ENCODE measurements around the gene HRG. TPM values are rescaled to one million over a fixed set of nuclear protein-coding genes. Genes with fewer than 3 reads are reported as not detected.

Gene HRG
- total and polyA plus RNA-seq, 2 experiments from 2014 or later, result not detected

DNA sequence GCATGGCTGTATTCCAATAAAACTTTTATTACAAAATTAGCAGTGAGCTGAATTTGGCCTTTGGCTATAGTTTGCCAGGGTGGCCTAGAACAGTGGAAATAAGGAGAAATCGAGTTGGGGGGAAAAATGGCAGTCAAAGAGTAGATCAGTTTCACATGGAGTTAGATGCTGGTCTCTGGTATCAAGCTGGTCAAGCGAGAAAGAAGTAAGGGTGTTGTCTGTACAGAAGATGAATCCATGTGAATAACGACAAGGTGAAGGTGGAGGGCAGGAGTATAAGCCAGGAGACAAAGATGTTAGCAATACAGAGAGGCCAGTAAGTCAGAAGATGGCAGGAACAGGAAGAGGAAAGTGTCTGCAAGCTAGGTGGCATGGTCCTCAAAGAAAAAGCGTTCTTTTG is 41.2 kb upstream of the HRG start:
- Histone ChIP-seq H3K4me1 (ENCODE audit: insufficient read depth) (no peaks in the 10 kb centered on the region), H3K4me3 (no peak overlapping the region), H3K27ac (no peak overlapping the region), H3K4me2 (ENCODE audit: unreplicated experiment) (no peak overlapping the region), H3K9me2 (ENCODE audit: insufficient read depth) (no peaks in the 10 kb centered on the region), H3K79me2 (ENCODE audit: insufficient read depth) (no peaks in the 10 kb centered on the region), H4K20me1 (ENCODE audit: insufficient read depth) (no peaks in the 10 kb centered on the region), H3F3A (ENCODE audit: insufficient read depth) (no peaks in the 10 kb centered on the region), H3K36me3 (ENCODE audit: low read depth) (no peaks in the 10 kb centered on the region), H3K27me3 (replicated peaks; ENCODE audit: insufficient read depth) (peaks cover 26% of the 10 kb centered on the region), H3K9me3 (ENCODE audit: low read depth) (no peaks in the 10 kb centered on the region), H2AFZ (no peak overlapping the region), H3K9ac (no peak overlapping the region)
- WGBS, 2 experiments (ENCODE audit: low coverage in 1 of 2, low lambda C conversion rate in 2 of 2, missing lambda C conversion rate in 2 of 2), result 41 to 42% methylated on average over 4 of the region's 4 CpGs
- DNase-seq, result no peak
- TF ChIP-seq EZH2phosphoT487 (IDR thresholded peaks at IDR 0.05; ENCODE audit: insufficient read depth, low read depth) (no peak), EZH2 (IDR thresholded peaks at IDR 0.05; ENCODE audit: insufficient read depth, poor library complexity, severe bottlenecking) (no peak)
- in situ Hi-C loops (cut with MboI), result loop anchor here (25.0 kb wide), 1 partner anchor 1088 kb away; the partner anchor contains the start of gene RTP2

DNA sequence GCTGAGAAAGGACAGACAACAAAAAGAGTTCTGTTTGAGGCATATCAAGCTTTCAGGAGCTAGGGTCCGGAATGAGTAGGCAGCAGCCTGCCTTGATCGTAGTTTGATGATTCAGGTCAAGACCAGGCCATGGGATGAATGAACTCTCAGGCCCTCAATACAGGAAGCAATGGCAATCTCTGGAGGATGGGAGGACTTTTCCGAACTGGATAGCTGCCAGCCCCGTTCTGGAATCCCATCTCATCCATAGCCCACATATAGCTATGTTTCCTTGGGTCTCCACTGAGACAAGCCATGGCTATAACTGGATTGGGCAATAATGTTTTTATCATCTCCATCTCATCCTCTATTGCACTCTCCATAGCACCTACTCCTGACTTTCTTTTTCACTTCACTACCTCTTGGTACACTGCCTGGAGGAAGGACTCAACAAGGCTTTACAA is 40.2 kb upstream of the HRG start:
- Histone ChIP-seq H3K4me3 (no peak overlapping the region), H3K9me3 (ENCODE audit: low read depth) (no peaks in the 10 kb centered on the region), H3K4me1 (ENCODE audit: insufficient read depth) (no peaks in the 10 kb centered on the region), H3K36me3 (ENCODE audit: low read depth) (no peaks in the 10 kb centered on the region), H3K27me3 (replicated peaks; ENCODE audit: insufficient read depth) (peaks cover 25% of the 10 kb centered on the region), H3K9ac (no peak overlapping the region), H3K79me2 (ENCODE audit: insufficient read depth) (no peaks in the 10 kb centered on the region), H4K20me1 (ENCODE audit: insufficient read depth) (no peaks in the 10 kb centered on the region), H3K4me2 (ENCODE audit: unreplicated experiment) (no peak overlapping the region), H3F3A (ENCODE audit: insufficient read depth) (no peaks in the 10 kb centered on the region), H2AFZ (no peak overlapping the region), H3K27ac (no peak overlapping the region), H3K9me2 (ENCODE audit: insufficient read depth) (no peaks in the 10 kb centered on the region)
- WGBS, 2 experiments (ENCODE audit: low coverage in 1 of 2, low lambda C conversion rate in 2 of 2, missing lambda C conversion rate in 2 of 2), result 43 to 46% methylated on average over 4 of the region's 4 CpGs
- TF ChIP-seq EZH2 (IDR thresholded peaks at IDR 0.05; ENCODE audit: insufficient read depth, poor library complexity, severe bottlenecking) (no peak), EZH2phosphoT487 (IDR thresholded peaks at IDR 0.05; ENCODE audit: insufficient read depth, low read depth) (no peak)
- no peak for DNase-seq
- in situ Hi-C loops (cut with MboI), result no loop called here

DNA sequence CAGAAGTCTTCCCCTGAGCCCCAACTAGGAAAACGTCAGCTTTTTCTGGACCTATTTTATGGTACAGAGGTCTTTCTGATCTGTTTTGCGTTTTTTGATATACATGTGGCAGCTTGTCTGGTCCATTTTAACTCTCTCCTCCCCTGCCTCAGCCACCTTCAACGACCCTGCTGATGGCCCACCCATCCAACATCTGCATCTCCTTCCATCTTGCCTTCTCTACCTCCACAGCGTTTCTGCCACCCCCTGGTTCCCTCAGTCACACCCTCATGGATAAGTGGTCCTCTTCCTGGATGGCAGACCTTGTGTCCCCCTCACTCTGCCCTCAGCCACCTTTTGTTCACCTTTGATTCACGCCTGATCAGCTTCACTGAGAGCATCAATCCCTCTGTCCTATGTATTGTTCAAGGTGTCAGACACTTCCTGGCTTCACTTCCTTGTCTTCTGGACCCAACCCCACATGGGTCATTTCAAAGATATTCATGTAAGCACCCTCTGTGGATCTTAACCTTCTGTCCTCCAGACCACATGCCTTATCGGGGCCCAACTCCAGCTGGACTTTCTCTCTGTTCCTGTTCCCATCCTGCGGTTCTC is 39.5 kb upstream of the HRG start:
- DNase-seq, result no peak
- Histone ChIP-seq H3K79me2 (ENCODE audit: insufficient read depth) (no peaks in the 10 kb centered on the region), H4K20me1 (ENCODE audit: insufficient read depth) (no peaks in the 10 kb centered on the region), H3F3A (ENCODE audit: insufficient read depth) (no peaks in the 10 kb centered on the region), H3K27me3 (replicated peaks; ENCODE audit: insufficient read depth) (peaks cover 25% of the 10 kb centered on the region), H3K4me3 (no peak overlapping the region), H3K9me2 (ENCODE audit: insufficient read depth) (no peaks in the 10 kb centered on the region), H3K27ac (no peak overlapping the region), H3K9ac (no peak overlapping the region), H3K9me3 (ENCODE audit: low read depth) (no peaks in the 10 kb centered on the region), H3K36me3 (ENCODE audit: low read depth) (no peaks in the 10 kb centered on the region), H3K4me2 (ENCODE audit: unreplicated experiment) (no peak overlapping the region), H2AFZ (no peak overlapping the region), H3K4me1 (ENCODE audit: insufficient read depth) (no peaks in the 10 kb centered on the region)
- 40 to 41% methylated on average over 7 of the region's 7 CpGs for WGBS, 2 experiments (ENCODE audit: low coverage in 1 of 2, low lambda C conversion rate in 2 of 2, missing lambda C conversion rate in 2 of 2)
- TF ChIP-seq EZH2 (IDR thresholded peaks at IDR 0.05; ENCODE audit: insufficient read depth, poor library complexity, severe bottlenecking), result no peak
- no peak for TF ChIP-seq EZH2phosphoT487 (IDR thresholded peaks at IDR 0.05; ENCODE audit: insufficient read depth, low read depth)
- in situ Hi-C loops (cut with MboI), result no loop called here

DNA sequence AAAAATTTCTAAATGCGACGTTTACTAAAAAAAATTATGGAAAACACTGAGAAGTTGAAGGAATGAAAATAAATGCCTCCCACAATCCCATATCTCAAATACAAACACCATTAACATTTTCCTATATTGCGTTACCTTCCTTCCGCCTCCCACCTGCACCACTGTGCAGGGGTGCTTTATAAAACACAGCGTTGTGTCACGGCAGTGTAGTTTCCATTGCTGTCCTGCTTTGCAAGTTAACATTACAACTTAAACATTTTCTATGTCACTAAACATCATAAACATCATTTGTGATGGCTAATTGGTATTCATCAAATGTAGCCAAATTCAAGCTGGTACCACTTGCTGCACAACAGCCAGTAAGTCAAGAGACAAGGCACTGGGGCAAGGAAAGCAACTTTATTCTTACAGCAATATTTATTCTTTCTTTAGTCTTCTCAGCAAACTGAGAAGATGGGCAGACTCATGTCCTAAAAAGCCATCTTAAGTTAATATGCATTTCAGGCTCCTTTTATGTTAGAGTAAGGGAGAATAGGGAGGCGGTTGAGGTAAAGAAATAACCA is 37.9 kb upstream of the HRG start:
- H3K4me2 ChIP-seq (ENCODE audit: unreplicated experiment), result no peak overlapping the region
- no peak overlapping the region for H3K27ac ChIP-seq
- WGBS, 2 experiments (ENCODE audit: low coverage in 1 of 2, low lambda C conversion rate in 2 of 2, missing lambda C conversion rate in 2 of 2), result 65 to 72% methylated on average over 7 of the region's 7 CpGs
- TF ChIP-seq EZH2phosphoT487 (IDR thresholded peaks at IDR 0.05; ENCODE audit: insufficient read depth, low read depth) (no peak), EZH2 (IDR thresholded peaks at IDR 0.05; ENCODE audit: insufficient read depth, poor library complexity, severe bottlenecking) (no peak)
- no peaks in the 10 kb centered on the region for H3F3A ChIP-seq (ENCODE audit: insufficient read depth)
- no peak for DNase-seq
- no peak overlapping the region for H3K9ac ChIP-seq
- no peaks in the 10 kb centered on the region for H3K4me1 ChIP-seq (ENCODE audit: insufficient read depth)
- no peaks in the 10 kb centered on the region for H3K36me3 ChIP-seq (ENCODE audit: low read depth)
- no peaks in the 10 kb centered on the region for H4K20me1 ChIP-seq (ENCODE audit: insufficient read depth)
- no peaks in the 10 kb centered on the region for H3K9me3 ChIP-seq (ENCODE audit: low read depth)
- no peaks in the 10 kb centered on the region for H3K79me2 ChIP-seq (ENCODE audit: insufficient read depth)
- no peak overlapping the region for H3K4me3 ChIP-seq
- in situ Hi-C loops (cut with MboI), result no loop called here
- H2AFZ ChIP-seq, result no peak overlapping the region
- H3K9me2 ChIP-seq (ENCODE audit: insufficient read depth), result no peaks in the 10 kb centered on the region
- H3K27me3 ChIP-seq (replicated peaks; ENCODE audit: insufficient read depth), result peaks cover 23% of the 10 kb centered on the region

All from GM23248 (cell line).